Testis (tissue), 3 donors: Measurements from ENCODE around the gene TMEM203. TPM values are rescaled to one million over a fixed set of nuclear protein-coding genes. Genes with fewer than 3 reads are reported as not detected.

ENCODE experiments used
- DNase-seq: peaks from one replicate; pipeline ENCODE4 v3.0.0-alpha.2; 2019
- H3K27ac ChIP-seq, 2 donors: fragments of 200-600 bp; sonication (generic); one replicate each; pipeline ENCODE4 v1.5.1; 2019
- H3K27me3 ChIP-seq: fragments of 200-600 bp; sonication (generic); one replicate; pipeline ENCODE4 v1.5.1; 2019
- H3K36me3 ChIP-seq: fragments of 200-600 bp; sonication (generic); one replicate; pipeline ENCODE4 v1.5.1; 2017; ENCODE audit warnings: low read depth; ENCODE audit errors: missing control alignments
- H3K4me1 ChIP-seq: fragments of 200-600 bp; sonication (generic); one replicate; pipeline ENCODE4 v1.5.1; 2019
- H3K4me3 ChIP-seq, 2 donors: fragments of 200-600 bp; sonication (generic); one replicate each; pipeline ENCODE4 v1.5.1; 2017 to 2019
- H3K9me3 ChIP-seq: fragments of 200-600 bp; sonication (generic); one replicate; pipeline ENCODE4 v1.5.1; 2017
- CTCF ChIP-seq, 3 experiments: fragments of 450-650 bp in 2 of 3; fragments of 200-600 bp in 1 of 3; sonication (generic) in 1 of 3; IDR thresholded peaks; one replicate each; pipeline ENCODE4 v1.5.1; 2016 to 2019; ENCODE audit warnings: antibody characterized with exemption in 3 of 3, mild to moderate bottlenecking in 2 of 3, moderate library complexity in 1 of 3
- POLR2A ChIP-seq: fragments of 450-650 bp; IDR thresholded peaks from one replicate; pipeline ENCODE4 v1.6.1; 2017; ENCODE audit warnings: antibody characterized with exemption, mild to moderate bottlenecking, moderate library complexity
- WGBS, 2 donors: methylation state at CpG; one replicate each; pipeline ENCODE4 v1.1.5; 2018; 5-methylcytosine and 5-hydroxymethylcytosine counted together
- intact Hi-C: fragments of 100-400 bp; cut with DNase I; formaldehyde crosslinking; loops from one replicate; pipeline ENCODE4 v1.15.1; 2023; ENCODE audit warnings: low total_unique reads
- polyA plus RNA-seq: library from polyadenylated mRNA; stranded (reverse); fragments of 350-450 nt; fragmentation: Illumina TruSeq; extraction: RNeasy Lipid Tissue Mini Kit (QIAGEN cat#74804); gene quantifications from one replicate; pipeline ENCODE4 v1.2.3, GENCODE V29; 2014; ENCODE audit warnings: low read depth, low replicate concordance; ENCODE audit not compliant: insufficient read depth
- total RNA-seq, 2 donors: library from RNA; depleted of rRNA; stranded (reverse); fragments of >200 nt; gene quantifications; one replicate each; pipeline ENCODE4 v1.2.3, GENCODE V29; 2016

TMEM203 gene
- total and polyA plus RNA-seq, 3 donors from 2014 or later, result 36.3 to 51.2 (median 48.0) TPM

DNA sequence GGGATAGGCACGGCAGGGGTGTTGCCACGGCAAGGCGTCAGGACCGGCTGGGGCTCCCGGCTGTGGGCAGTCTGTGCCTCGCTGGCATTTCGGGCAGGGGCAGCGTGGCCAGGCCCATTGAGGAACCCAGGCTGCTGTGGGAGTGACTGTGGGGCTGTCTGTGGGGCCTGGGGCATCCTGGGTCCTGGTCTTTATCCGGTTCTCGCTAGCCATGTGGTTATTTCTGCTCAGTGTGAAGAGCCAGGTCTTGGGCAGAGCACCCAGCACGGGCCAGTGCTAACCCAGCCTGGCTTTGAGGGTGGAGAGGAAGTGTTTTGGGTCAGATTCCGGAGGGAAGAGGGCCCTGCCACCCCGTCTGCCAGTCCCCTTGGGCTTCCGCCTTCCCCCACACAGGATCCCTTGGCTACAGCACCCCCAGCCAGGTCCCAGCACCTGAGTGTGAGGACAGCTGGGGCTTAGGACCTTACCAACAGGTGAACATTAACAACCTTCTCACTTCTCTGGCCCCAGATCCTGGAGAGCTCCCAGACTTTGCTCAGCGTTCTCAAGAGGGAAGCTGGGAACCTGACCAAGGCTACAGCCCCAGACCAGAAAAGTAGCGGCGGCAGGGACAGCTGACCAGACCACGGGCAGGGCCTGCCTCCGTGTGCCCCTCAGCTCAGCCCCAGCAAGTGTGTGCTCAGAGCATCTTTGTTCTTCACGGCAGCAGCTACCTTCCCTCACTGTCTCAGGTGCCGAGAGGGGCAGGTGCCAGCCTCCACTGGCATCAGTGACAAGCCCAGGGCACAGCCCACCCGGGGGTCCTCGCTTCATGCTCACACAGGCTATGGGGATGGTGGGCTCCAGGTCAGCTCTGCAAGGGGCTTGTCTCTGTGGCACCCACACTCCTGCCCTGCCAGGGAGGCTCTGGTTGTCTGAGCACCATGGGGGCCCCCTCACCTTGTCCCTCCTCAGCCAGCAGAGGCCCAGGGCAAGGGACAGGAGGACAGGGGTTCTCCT lies 15.9 kb downstream of the TMEM203 start:
- Histone ChIP-seq H3K4me3 (peak overlapping the region; percentile 96 to 98), H3K9me3 (no peaks in the 10 kb centered on the region), H3K4me1 (peaks cover 26% of the 10 kb centered on the region), H3K27me3 (no peaks in the 10 kb centered on the region), H3K36me3 (no peaks in the 10 kb centered on the region), H3K27ac (peak overlapping the region; percentile 68 to 86)
- DNase-seq, result no peak
- no peak for TF ChIP-seq CTCF (IDR thresholded peaks at IDR 0.05)
- TF ChIP-seq POLR2A, result no peak
- intact Hi-C loops, result no loop called here
- WGBS, 2 donors, result 33 to 40% methylated on average over 6 to 23 of the region's 23 CpGs

DNA sequence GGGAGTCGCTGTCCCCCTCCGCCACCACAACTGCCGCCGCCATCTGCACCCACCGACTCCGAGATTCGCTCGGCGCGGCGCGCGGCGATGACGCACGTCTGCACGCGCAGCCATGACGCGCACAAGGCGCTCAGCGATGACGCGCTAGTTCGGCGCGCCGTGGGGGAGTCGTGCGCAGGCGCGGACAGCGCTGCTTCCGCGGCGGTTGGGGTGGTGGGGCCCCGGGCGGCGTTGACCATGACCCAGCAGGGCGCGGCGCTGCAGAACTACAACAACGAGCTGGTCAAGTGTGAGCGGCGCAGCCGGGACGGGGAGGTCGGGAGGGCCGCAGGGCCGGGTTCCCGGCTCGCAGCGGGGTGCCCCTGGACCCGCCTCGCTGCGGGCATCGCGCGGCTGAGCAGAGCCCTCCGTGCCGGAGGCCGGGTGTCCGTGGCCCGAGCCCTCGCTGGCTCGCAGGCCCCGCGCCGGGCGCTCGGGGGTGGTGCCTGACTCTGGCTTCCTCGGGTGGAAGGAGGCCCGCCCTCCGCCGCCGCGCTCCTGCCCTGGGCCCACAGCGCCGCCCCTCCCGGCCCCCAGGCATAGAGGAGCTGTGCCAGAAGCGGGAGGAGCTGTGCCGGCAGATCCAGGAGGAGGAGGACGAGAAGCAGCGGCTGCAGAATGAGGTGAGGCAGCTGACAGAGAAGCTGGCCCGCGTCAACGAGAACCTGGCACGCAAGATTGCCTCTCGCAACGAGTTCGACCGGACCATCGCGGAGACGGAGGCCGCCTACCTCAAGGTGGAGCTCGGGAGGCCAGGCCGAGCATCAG lies 16.8 kb downstream of the TMEM203 start, which contains the start of the genes ANAPC2 and SSNA1:
TSS of gene ANAPC2 (minus strand) at position 71 of the 807 bp plus-strand sequence. CDS start at position 43, 28 bp downstream.
TSS of gene SSNA1 (plus strand) at position 187 of the 807 bp plus-strand sequence. CDS start at position 238, 51 bp downstream.
- Histone ChIP-seq H3K4me3 (peak within 1 kb of the TSS; percentile 96 to 98), H3K4me1 (peaks cover 26% of the 10 kb centered on the region), H3K27ac (peak within 1 kb of the TSS; percentile 68 to 86), H3K36me3 (no peaks in the 10 kb centered on the region), H3K27me3 (no peaks in the 10 kb centered on the region), H3K9me3 (no peaks in the 10 kb centered on the region)
- DNase-seq, result peak; percentile 93
- intact Hi-C loops, result no loop called here
- peak; percentile 38 for TF ChIP-seq POLR2A
- TF ChIP-seq CTCF (IDR thresholded peaks at IDR 0.05), result peak in 2 of 3 experiments; percentile 37 to 46
- 0 to 1% methylated on average over 5 to 59 of the region's 98 CpGs for WGBS, 2 donors

DNA sequence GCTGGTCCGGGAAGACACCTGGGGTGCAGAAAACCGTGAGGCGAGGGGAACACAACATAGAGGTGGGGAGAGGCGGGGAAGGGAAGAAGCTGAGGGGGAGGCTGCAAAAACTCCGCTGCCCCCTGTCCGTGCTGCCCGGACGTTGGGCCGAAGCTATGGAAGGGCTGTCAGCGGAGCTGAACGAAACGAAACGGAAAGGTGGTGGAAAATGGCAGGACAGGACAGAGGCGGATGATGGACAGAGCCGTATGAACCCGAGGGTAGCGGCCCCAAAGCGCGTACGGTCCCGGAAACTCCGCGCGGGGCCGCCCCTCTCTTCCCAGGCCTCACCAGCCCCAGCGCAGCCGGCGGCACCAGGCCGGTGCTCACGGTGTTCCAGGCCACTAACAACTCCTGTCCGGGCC lies 17.4 kb downstream of the TMEM203 start:
- 0 to 1% methylated on average over 16 to 31 of the region's 31 CpGs for WGBS, 2 donors
- Histone ChIP-seq H3K4me1 (peaks cover 26% of the 10 kb centered on the region), H3K4me3 (peak overlapping the region; percentile 96 to 98), H3K27me3 (no peaks in the 10 kb centered on the region), H3K9me3 (no peaks in the 10 kb centered on the region), H3K36me3 (no peaks in the 10 kb centered on the region), H3K27ac (peak overlapping the region in 1 of 2 donors; percentile 86)
- no peak for DNase-seq
- intact Hi-C loops, result no loop called here
- TF ChIP-seq POLR2A, result no peak
- TF ChIP-seq CTCF (IDR thresholded peaks at IDR 0.05), result no peak

DNA sequence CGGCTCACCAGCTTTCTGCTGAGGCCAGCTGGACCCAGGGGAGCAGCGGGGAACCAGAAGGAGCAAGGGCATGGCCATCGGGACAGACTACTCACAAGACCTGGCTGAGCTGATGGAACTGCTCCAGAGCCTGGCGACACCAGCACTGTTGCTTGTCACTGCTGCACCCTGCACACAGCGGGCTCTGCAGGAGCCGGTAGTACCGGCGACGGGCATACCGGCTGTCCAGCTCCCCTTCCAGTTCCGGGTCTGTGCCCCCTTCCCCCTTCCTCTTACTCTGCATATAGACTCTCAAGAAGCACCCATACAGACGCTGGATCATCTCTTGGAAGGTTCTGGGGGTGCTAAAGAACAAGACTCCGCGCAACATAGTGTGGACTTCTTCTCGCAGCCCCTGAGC lies 18.1 kb downstream of the TMEM203 start:
- TF ChIP-seq CTCF (IDR thresholded peaks at IDR 0.05), result no peak
- TF ChIP-seq POLR2A, result no peak
- H3K9me3 ChIP-seq, result no peaks in the 10 kb centered on the region
- H3K4me1 ChIP-seq, result peaks cover 26% of the 10 kb centered on the region
- peak overlapping the region; percentile 96 to 98 for H3K4me3 ChIP-seq
- no peaks in the 10 kb centered on the region for H3K27me3 ChIP-seq
- intact Hi-C loops, result no loop called here
- 52 to 76% methylated on average over 15 of the region's 15 CpGs for WGBS, 2 donors
- no peak overlapping the region for H3K27ac ChIP-seq
- H3K36me3 ChIP-seq, result no peaks in the 10 kb centered on the region
- DNase-seq, result no peak
